ENCODE data around the gene C1orf35.
A peak's percentile ranks its signal among the peaks of the same experiment; 100 is the strongest.

Gene C1orf35

GRCh38 chr1:228109073-228109961 lies 6.2 kb upstream of the C1orf35 start, which contains the start of gene MRPL55:
Gene MRPL55, minus strand, starts transcription at chr1:228109299. Its CDS starts 1,039 bp downstream, at chr1:228108260.
- peak; percentile 56 for DNase-seq (ENCODE audit: low read depth)

GRCh38 chr1:228108742-228109072 lies 5.6 kb upstream of the C1orf35 start:
- DNase-seq (ENCODE audit: low read depth): no peak

GRCh38 chr1:228108055-228108690 lies 5.0 kb upstream of the C1orf35 start:
- no peak for DNase-seq (ENCODE audit: low read depth)

- no peak for DNase-seq (ENCODE audit: low read depth)
These were observed 4.5 kb upstream of the C1orf35 start for GRCh38 chr1:228107636-228108035.

DNA sequence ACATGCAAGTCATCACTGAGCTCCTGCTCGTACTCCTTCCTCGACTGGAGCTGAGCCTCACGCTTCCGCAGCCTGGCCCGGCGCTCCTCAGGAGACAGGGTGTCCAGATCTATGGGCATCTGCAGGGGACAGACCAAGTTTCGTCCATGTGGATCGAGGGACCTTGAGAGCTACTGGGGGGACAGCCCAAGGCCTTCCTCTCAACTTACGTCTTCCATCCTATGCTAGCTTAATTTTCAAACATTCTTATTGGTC lies 3.6 kb upstream of the C1orf35 start:
- no peak for DNase-seq (ENCODE audit: low read depth)

GRCh38 chr1:228105996-228106799 lies 3.1 kb upstream of the C1orf35 start:
- DNase-seq (ENCODE audit: low read depth): no peak

GRCh38 chr1:228105270-228105995 lies 2.3 kb upstream of the C1orf35 start:
- no peak for DNase-seq (ENCODE audit: low read depth)

DNA sequence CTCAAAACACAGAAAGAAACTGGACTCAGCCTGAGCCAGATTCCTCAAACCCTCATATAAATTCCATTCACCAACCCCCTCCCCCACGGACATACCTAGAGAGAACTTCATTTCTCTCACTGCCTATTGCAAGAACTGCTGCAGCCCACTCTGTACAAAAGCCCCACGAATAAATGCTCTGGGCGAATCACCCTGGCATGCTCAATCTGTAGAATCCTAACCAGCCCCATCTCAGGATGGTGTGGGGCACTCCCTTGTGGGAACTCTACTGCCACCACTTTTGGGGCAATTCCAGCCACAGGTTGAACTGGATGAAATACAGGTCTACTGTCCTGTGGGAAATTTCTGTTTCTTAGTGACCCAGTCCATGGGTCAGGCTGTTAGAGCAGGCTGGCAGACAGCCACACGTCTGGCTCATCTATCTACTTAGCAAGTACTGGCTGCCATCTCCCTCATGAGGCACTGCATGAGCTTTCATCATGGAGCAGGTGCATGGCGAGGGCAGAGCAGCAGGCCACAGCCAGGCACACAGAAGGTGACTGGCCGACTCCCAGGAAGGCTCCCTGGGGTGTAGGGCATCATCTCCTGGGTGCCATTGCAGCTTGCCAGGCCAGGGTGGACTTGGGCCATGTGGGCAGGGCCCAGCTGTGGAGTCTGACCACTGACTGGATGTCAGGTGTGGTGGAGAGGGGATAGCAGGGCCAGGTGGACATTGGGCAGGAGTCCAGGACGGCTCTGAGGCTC lies 1.6 kb upstream of the C1orf35 start:
- DNase-seq (ENCODE audit: low read depth): no peak

DNA sequence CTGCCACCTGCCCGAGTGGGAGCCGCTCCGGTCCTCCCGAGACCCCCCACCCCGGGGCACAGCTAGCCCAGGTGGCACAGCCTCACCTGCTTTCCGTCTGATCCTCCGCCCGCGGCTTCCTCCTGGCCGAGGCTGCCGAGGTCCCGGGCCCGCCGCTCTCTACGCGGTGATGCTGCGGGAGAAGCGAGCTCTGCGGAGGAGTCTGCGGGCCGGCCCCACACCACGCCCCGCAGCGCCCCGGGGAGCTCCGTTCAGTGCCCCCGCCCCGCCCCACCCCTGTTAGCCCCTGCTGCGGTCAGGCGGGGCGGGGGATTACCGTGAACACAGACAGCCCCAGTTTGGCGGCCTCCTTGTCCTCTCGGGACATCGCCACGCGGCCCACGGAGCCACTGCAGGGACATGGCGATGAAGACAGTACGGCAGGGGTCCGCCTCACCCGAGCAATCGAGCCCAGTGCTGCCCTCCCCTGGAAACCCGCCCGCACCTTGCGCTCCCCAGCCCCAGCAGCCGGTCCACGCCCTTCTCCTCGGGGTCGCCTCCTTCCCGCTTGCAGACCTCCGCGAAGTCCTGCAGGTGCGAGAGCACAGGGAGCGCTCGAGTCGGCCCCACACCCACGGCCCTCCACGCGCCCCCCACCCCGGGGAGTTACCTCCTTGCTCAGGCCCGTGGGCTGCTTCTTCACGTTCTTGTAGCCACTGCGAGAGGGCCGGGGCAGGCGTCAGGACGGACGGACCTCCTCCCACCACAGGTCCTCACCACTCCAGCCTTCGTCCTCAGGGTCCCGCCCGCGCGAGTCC lies 933 bp downstream of the C1orf35 start:
- no peak for DNase-seq (ENCODE audit: low read depth)

DNA sequence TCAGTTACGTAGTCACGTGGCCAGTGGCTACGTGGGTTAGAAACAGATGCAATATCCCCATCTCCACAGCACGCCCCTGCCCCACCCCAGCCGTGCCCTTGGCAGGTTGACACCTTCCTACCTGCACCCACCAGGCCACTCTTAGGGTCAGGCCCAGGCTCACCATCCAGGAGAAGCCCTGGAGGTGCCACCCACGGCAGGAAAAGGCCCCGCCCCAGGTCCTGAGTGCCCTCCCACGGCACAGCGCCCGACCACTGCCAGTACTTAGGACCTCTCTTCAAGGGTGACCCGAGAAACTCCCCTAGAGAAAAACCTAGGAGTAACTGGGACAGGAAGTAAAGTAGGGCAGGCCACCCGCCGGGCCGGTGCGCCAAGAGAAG lies 1.5 kb downstream of the C1orf35 start:
- no peak for DNase-seq (ENCODE audit: low read depth)

DNA sequence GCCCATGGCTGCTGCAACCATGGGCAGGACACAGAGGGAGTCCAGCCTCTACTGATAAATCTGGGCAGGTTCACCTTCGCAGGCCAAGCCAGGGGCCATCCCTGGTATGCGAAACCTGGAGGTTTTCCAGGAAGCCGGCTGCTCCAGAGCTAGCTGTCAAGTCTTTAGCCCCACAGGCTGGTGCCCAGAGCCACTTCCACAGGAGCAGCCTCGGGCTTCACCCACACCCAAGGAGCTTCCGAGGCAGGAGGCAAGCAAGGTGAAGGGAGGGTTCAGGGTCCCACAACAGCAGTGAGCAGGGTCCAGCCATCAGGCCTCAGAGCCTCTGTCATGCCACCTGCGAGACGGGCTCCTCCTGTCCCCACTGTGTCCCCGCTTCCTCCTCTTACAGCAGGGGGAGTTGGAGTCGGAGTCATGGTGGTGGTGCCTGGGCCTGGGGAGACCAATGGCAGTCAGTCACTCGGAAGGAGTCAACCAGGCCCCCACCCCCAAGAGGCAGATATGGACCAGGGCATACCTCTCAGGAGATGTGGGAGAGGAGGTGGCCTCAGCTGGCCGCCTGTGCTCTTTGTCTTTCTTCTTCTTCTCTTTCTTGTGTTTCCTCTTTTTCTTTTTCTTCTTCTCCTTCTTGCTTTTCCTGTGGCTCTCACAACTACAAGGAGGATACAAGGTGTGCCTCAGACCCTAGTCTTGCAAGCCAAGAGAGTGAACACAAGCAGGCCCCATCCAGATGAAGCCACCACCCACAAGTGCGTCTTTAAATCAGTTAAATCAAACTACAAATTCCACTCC lies 2.1 kb downstream of the C1orf35 start:
- no peak for DNase-seq (ENCODE audit: low read depth)

GRCh38 chr1:228099331-228099732 lies 3.8 kb downstream of the C1orf35 start:
- DNase-seq (ENCODE audit: low read depth): no peak

DNA sequence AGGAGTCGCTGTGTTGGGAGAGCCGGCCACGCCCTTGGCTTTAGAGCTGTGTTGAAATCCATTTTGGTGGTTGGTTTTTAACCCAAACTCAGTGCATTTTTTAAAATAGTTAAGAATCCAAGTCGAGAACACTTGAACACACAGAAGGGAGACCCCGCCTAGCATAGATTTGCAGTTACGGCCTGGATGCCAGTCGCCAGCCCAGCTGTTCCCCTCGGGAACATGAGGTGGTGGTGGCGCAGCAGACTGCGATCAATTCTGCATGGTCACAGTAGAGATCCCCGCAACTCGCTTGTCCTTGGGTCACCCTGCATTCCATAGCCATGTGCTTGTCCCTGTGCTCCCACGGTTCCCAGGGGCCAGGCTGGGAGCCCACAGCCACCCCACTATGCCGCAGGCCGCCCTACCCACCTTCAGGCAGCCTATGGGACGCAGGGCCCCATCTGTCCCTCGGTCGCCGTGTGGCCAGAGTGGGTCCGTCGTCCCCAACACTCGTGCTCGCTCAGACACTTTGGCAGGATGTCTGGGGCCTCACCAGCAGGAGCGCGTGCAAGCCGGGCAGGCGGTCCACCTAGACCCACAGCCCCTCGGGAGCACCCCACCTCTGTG lies 4.7 kb downstream of the C1orf35 start:
- DNase-seq (ENCODE audit: low read depth): no peak

DNA sequence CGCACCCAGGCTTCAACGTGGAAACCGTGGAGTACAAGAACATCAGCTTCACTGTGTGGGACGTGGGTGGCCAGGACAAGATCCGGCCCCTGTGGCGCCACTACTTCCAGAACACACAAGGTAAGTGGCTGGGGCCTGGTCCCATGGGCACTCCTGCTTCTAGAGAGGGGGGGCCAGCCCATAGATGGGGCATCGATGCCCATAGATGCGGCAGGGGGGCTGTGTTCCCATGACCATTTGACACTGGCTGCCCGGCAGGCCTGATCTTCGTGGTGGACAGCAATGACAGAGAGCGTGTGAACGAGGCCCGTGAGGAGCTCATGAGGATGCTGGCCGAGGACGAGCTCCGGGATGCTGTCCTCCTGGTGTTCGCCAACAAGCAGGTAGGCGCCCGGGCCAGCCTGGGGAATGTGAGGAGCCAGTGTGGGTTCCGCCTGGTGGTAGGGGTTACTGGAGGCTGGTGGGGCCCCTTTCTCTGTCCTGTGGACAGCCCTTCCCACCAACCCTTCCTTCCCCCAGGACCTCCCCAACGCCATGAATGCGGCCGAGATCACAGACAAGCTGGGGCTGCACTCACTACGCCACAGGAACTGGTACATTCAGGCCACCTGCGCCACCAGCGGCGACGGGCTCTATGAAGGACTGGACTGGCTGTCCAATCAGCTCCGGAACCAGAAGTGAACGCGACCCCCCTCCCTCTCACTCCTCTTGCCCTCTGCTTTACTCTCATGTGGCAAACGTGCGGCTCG lies 5.6 kb downstream of the C1orf35 start:
- DNase-seq (ENCODE audit: low read depth): no peak

DNA sequence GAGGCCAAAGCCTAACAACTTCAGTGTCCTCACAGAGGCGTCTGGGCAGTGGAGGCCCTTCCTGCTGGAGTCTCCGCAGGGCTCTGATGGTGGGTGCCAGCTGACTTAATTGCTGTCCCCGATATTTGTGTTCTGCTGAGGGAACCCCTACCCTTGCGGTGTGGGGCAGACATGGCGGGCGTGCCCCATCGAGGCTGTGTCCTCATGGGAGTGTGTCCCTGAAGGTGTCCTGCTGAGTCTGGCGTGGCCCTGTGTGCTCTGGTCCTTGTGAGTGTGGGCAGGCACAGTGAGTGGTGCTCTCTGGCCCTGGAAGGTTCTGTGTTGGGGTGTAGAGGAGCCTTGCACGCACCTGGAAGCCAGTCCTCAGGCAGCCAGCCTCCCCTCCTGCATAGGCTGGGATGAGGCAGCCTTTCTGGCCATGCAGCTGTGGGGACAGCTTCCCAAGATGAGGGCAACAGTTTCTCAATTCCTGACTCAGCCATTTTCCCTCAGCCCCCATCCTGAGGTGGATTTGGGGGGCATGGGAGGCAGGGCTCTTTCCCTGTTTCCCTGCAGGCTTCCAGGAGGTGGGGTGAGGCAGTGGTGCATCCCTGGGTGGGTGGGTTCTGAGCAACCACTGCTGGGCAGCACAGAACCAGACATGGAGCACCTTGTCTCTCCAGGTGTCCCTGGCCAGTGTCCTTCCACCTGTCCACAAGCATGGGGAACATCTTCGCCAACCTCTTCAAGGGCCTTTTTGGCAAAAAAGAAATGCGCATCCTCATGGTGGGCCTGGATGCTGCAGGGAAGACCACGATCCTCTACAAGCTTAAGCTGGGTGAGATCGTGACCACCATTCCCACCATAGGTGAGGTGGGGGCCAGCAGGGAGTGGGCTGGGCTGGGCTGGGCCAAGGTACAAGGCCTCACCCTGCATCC lies 6.5 kb downstream of the C1orf35 start:
- no peak for DNase-seq (ENCODE audit: low read depth)

GRCh38 chr1:228095938-228096337 lies 7.2 kb downstream of the C1orf35 start:
- no peak for DNase-seq (ENCODE audit: low read depth)

- no peak for DNase-seq (ENCODE audit: low read depth)
These were observed 8.0 kb downstream of the C1orf35 start for GRCh38 chr1:228095161-228095560.

All from GM04503 (cell line).